NOMO-1 treated with dmso at 0.1 percent for 144 hours (cell line): ENCODE data around the gene RBM19.

Source experiments
- DNase-seq: peaks from one replicate; lab custom pipeline; 2025; ENCODE audit not compliant: unreplicated experiment; lab: John Stamatoyannopoulos, UW

Gene RBM19

GRCh38 chr12:113837528-113838296 lies 128.4 kb downstream of the RBM19 start:
- no peak for DNase-seq

- DNase-seq, result no peak
Observed at GRCh38 chr12:113837084-113837483, 129.0 kb downstream of the RBM19 start.

GRCh38 chr12:113835896-113836295 lies 130.2 kb downstream of the RBM19 start:
- DNase-seq, result no peak

GRCh38 chr12:113835433-113835832 lies 130.7 kb downstream of the RBM19 start:
- no peak for DNase-seq

GRCh38 chr12:113833422-113833821 lies 132.7 kb downstream of the RBM19 start:
- DNase-seq, result no peak

GRCh38 chr12:113831476-113831875 lies 134.6 kb downstream of the RBM19 start:
- DNase-seq, result no peak

GRCh38 chr12:113831016-113831415 lies 135.1 kb downstream of the RBM19 start:
- DNase-seq, result no peak

- no peak for DNase-seq
Observed at GRCh38 chr12:113829212-113829611, 136.9 kb downstream of the RBM19 start.

- no peak for DNase-seq
Observed at GRCh38 chr12:113827539-113828114, 138.5 kb downstream of the RBM19 start.

GRCh38 chr12:113826805-113827538 lies 139.2 kb downstream of the RBM19 start:
- DNase-seq, result no peak

- DNase-seq, result no peak
Observed at GRCh38 chr12:113825705-113826104, 140.4 kb downstream of the RBM19 start.

GRCh38 chr12:113823816-113824215 lies 142.3 kb downstream of the RBM19 start:
- DNase-seq, result no peak

- no peak for DNase-seq
Observed at GRCh38 chr12:113823016-113823415, 143.1 kb downstream of the RBM19 start.

- DNase-seq, result no peak
Observed at GRCh38 chr12:113820842-113821241, 145.3 kb downstream of the RBM19 start.

GRCh38 chr12:113820309-113820708 lies 145.8 kb downstream of the RBM19 start:
- no peak for DNase-seq

GRCh38 chr12:113819495-113819894 lies 146.6 kb downstream of the RBM19 start:
- no peak for DNase-seq

GRCh38 chr12:113818833-113819232 lies 147.3 kb downstream of the RBM19 start:
- no peak for DNase-seq

GRCh38 chr12:113818283-113818682 lies 147.8 kb downstream of the RBM19 start:
- no peak for DNase-seq

GRCh38 chr12:113816866-113817265 lies 149.3 kb downstream of the RBM19 start:
- no peak for DNase-seq

- DNase-seq, result no peak
Observed at GRCh38 chr12:113815031-113815430, 151.1 kb downstream of the RBM19 start.

GRCh38 chr12:113813229-113813541 lies 152.9 kb downstream of the RBM19 start:
- no peak for DNase-seq
